Memory B cell (primary cell): Measurements from ENCODE around the gene OR6J1.

Experiments
- ATAC-seq: fragments of 150-1000 bp; cut with Tn5 transposase; 2 replicates; pipeline ENCODE4 v1.10.0; 2021; ENCODE audit warnings: low read depth, mild to moderate bottlenecking, moderate library complexity
- DNase-seq, 2 donors: peaks; one replicate each; pipeline ENCODE4 v3.0.0; 2022; ENCODE audit warnings: low spot score in 2 of 2
- H3K27ac Mint-ChIP-seq: one replicate; pipeline ENCODE4 v1.8.0; 2022; ENCODE audit warnings: mild to moderate bottlenecking, moderate library complexity, mixed read lengths
- H3K27me3 Mint-ChIP-seq: one replicate; pipeline ENCODE4 v1.8.0; 2022; ENCODE audit warnings: mixed read lengths
- H3K36me3 Mint-ChIP-seq: one replicate; pipeline ENCODE4 v1.8.0; 2022; ENCODE audit warnings: mild to moderate bottlenecking, mixed read lengths
- H3K4me1 Mint-ChIP-seq: one replicate; pipeline ENCODE4 v1.8.0; 2022; ENCODE audit warnings: mixed read lengths
- H3K4me3 Mint-ChIP-seq: one replicate; pipeline ENCODE4 v1.8.0; 2022; ENCODE audit warnings: mild to moderate bottlenecking, moderate library complexity, mixed read lengths
- H3K9me3 Mint-ChIP-seq: one replicate; pipeline ENCODE4 v1.8.0; 2022; ENCODE audit warnings: mixed read lengths

The OR6J1 gene

DNA sequence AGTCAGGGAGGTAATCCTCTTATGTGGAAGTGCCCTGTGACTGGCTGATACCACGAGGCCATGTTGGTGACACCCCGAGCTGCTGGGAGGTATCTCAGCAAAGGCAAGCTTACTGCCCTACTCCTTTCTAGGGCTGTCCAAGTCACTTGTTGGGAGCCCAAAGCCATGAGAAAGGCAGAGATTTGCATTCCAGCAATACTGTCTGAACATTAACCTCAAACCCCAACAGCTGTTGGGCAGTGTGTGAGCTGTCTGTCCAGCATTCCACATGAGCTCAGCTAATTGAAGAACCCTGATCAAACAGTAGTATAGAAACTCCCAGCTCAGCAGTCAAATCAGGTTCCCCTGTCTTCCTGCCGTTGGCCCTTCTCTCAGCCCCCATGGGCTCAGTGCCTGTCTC, 36.9 kb downstream of the OR6J1 start:
- no peak overlapping the region for H3K4me3 Mint-ChIP-seq
- no peak overlapping the region for H3K27ac Mint-ChIP-seq
- ATAC-seq = no peak
- no peak for DNase-seq
- no peaks in the 10 kb centered on the region for H3K9me3 Mint-ChIP-seq
- no peaks in the 10 kb centered on the region for H3K27me3 Mint-ChIP-seq
- peaks cover 44% of the 10 kb centered on the region for H3K36me3 Mint-ChIP-seq
- no peaks in the 10 kb centered on the region for H3K4me1 Mint-ChIP-seq

DNA sequence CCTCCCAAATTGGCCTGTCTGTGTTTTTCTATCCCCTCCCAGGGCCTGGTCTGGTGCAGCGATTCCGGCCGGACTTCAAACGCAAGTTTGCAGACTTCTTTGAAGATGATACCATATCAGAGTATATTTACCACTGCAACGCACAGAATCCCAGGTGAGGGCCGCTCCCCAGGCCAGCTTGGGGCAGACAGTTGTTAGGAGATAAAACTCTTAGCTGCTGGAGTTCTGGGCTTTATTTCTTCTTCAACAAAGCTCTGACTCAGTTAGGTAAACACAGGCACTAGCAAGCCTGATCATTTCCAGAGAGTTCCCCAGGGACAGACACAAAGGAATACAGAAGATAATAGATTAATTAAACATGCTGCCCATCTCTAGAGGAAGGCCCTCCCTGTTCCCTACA, 37.8 kb downstream of the OR6J1 start:
- peaks cover 49% of the 10 kb centered on the region for H3K36me3 Mint-ChIP-seq
- H3K27ac Mint-ChIP-seq = no peak overlapping the region
- H3K27me3 Mint-ChIP-seq = no peaks in the 10 kb centered on the region
- no peak for DNase-seq
- no peak overlapping the region for H3K4me3 Mint-ChIP-seq
- peaks cover 4% of the 10 kb centered on the region for H3K4me1 Mint-ChIP-seq
- no peak for ATAC-seq
- no peaks in the 10 kb centered on the region for H3K9me3 Mint-ChIP-seq

DNA sequence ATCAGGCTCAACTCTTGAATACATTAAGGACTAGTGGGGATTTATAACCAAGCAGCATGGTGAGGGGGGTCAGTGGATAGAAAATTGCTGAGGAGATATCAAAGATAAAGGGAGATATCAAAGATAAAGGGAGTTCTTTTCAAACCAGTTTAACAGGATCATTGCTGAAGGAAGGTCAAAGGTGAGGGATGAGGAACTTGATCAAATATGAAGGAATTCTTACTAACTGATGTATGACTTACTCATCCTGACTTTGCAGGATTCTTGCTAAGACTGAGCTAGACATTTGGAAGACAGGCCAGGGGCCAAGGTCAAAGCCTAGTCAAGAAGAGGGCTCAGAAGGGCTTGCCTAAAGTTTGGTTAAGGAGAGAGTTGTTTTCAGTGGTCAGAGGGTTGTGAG, 41.3 kb downstream of the OR6J1 start:
- Mint-ChIP-seq H3K36me3 (peaks cover 33% of the 10 kb centered on the region), H3K27ac (no peak overlapping the region), H3K9me3 (no peaks in the 10 kb centered on the region), H3K4me3 (no peak overlapping the region), H3K4me1 (peaks cover 22% of the 10 kb centered on the region), H3K27me3 (no peaks in the 10 kb centered on the region)
- no peak for DNase-seq
- ATAC-seq = no peak

DNA sequence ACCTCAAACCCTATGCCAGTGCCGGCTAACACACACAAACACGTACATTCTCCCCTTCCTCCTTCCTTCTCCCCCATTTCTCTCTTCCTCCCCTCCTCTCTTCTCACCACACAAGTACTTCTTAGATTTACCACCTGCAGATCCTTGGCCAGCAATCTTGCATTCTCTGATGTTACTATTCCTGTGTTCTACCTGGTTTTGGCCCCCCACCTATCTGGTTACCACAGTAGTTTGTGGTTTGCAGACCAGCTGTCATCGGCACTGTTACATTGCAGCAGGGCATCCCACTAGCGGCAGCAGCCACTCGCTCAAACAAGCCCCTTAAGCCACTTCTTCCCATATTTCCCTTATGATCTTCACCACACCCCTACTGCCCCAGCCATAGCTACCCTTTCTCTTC, 42.2 kb downstream of the OR6J1 start:
- H3K36me3 Mint-ChIP-seq = peaks cover 29% of the 10 kb centered on the region
- no peak overlapping the region for H3K4me3 Mint-ChIP-seq
- DNase-seq = no peak
- H3K4me1 Mint-ChIP-seq = peaks cover 27% of the 10 kb centered on the region
- no peak overlapping the region for H3K27ac Mint-ChIP-seq
- no peaks in the 10 kb centered on the region for H3K27me3 Mint-ChIP-seq
- ATAC-seq = no peak
- H3K9me3 Mint-ChIP-seq = no peaks in the 10 kb centered on the region

DNA sequence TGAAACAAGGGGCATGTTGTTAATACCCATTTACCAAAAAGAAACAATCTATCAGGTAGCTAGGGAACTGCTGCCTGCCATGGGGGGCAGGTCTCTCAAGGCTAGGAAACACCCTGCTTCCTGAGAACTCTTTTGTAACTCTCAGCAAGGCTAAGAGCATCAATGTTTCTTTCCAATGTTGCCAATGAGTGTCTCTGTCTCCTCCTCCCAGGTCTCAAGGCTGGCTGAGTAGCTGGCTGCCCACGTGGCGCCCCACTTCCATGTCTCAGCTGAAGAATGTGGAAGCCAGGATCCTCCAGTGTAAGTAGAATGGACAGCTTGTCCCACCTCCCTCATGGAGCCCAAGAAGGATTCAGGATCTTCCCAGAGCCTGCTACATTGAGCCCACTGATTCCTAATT, 42.7 kb downstream of the OR6J1 start:
- no peak for DNase-seq
- Mint-ChIP-seq H3K27ac (no peak overlapping the region), H3K9me3 (no peaks in the 10 kb centered on the region), H3K4me1 (peaks cover 27% of the 10 kb centered on the region), H3K36me3 (peaks cover 29% of the 10 kb centered on the region), H3K27me3 (no peaks in the 10 kb centered on the region), H3K4me3 (no peak overlapping the region)
- no peak for ATAC-seq

DNA sequence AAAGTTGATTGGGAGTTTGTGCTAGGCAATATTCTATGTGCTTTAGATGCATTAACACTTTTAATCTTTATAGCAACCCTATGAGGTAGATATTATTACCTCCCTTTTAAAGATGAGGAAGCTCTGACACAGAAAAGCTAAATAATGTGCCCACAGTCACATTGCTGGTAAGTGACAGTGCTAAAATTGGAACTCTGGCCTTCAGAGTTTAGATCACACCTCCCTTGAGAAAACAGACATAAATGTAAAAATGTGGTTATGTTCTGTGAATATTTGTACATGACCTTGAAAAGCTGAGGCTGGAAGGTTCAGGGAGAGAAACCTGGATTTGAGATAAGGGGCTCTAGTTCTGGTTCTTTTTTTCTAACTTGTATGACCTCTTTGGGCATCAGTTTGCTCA, 44.1 kb downstream of the OR6J1 start:
- H3K4me3 Mint-ChIP-seq = no peak overlapping the region
- peaks cover 27% of the 10 kb centered on the region for H3K4me1 Mint-ChIP-seq
- peaks cover 23% of the 10 kb centered on the region for H3K36me3 Mint-ChIP-seq
- no peak for ATAC-seq
- no peak overlapping the region for H3K27ac Mint-ChIP-seq
- DNase-seq = no peak
- no peaks in the 10 kb centered on the region for H3K27me3 Mint-ChIP-seq
- H3K9me3 Mint-ChIP-seq = no peaks in the 10 kb centered on the region

DNA sequence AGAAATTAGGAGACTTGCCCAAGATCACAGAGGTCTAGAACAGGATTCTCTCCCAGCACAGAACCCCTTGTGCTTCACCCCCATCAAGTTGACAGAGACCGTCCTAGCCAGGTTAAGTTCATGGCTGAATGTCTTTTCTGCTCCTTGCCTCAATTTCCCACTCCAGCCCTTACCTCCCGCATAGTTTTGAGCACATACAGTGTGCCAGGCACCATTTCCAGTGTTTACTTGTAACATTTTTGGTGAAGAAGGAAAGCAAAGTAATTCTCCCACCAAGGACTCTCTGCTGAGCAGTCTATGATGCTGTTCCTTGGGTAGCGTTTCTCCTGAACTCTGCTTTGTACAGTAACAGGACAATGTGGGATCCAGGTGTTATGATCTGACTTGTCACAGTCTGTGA, 44.8 kb downstream of the OR6J1 start:
- ATAC-seq (no peak), DNase-seq (no peak)
- H3K4me3 Mint-ChIP-seq = peak overlapping the region; percentile 98
- peak overlapping the region; percentile 90 for H3K27ac Mint-ChIP-seq
- peaks cover 18% of the 10 kb centered on the region for H3K36me3 Mint-ChIP-seq
- no peaks in the 10 kb centered on the region for H3K9me3 Mint-ChIP-seq
- peaks cover 27% of the 10 kb centered on the region for H3K4me1 Mint-ChIP-seq
- no peaks in the 10 kb centered on the region for H3K27me3 Mint-ChIP-seq

DNA sequence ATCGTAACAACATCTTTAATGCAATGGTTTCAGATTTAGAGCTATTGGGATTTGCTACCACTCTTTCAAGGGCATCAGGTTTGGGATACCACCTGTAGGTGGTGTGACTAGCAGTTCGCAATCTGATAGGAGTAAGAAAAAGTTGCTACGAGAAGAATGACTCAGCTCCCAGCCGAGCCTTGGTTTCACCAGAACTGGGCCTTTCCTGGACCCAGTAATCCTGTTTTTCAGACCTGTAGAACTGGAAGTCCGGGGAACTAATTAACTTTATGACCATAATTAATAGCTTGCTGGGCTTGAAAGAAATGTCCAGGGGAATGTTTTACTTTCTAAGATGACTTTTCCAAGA, 45.3 kb downstream of the OR6J1 start:
- Mint-ChIP-seq H3K27me3 (no peaks in the 10 kb centered on the region), H3K27ac (peak overlapping the region; percentile 90), H3K4me3 (peak overlapping the region; percentile 98), H3K36me3 (peaks cover 17% of the 10 kb centered on the region), H3K9me3 (no peaks in the 10 kb centered on the region), H3K4me1 (peaks cover 27% of the 10 kb centered on the region)
- peak; percentile 50 for ATAC-seq
- DNase-seq = no peak

DNA sequence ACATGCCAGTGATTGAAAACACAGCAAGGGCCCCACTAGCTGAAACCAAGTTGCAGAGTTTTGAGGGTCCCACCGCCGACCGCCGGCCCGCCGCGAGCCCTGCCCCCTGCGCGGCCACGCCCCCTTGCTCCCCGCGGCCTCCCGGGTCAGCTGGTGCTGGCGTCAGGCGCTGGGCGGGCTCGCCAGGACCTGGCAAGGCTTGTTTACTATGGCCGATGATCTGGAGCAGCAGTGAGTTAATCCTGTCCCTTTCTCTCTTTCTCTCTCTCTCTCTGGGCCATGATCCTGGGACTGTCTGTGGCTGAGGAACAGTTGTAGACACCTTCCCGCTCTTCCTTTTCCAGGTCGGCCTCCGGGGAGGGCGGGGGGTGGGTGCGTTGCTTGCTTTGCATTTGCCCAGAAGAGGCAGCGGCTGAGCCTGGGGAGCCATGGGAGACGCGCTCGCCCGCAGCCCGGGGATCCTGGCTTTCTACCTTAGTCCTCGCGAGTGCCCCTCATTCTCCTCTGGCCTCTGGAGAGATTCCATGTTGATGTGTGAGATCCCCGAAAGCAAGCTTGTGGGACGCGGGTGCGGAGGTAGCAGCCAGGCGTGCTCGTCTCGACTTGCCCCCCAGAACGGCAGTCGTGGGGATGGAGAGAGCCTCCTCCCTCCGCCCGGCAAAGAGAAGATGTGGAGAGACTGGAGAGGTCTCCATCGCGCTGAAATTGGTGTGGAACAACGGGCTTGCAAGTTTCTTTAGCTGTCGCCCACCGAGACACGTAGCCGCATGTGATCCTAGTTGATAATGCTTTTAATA, 45.9 kb downstream of the OR6J1 start, which contains the start of gene ABHD4:
TSS of gene ABHD4 (plus strand) at position 202 of the 797 bp plus-strand sequence. CDS start at position 209, 7 bp downstream.
- H3K4me3 Mint-ChIP-seq = peak within 1 kb of the TSS; percentile 98
- no peaks in the 10 kb centered on the region for H3K9me3 Mint-ChIP-seq
- peak within 1 kb of the TSS; percentile 90 for H3K27ac Mint-ChIP-seq
- peaks cover 13% of the 10 kb centered on the region for H3K36me3 Mint-ChIP-seq
- no peaks in the 10 kb centered on the region for H3K27me3 Mint-ChIP-seq
- H3K4me1 Mint-ChIP-seq = peaks cover 27% of the 10 kb centered on the region
- peak; percentile 93 for ATAC-seq
- DNase-seq = peak; percentile 48 to 64

DNA sequence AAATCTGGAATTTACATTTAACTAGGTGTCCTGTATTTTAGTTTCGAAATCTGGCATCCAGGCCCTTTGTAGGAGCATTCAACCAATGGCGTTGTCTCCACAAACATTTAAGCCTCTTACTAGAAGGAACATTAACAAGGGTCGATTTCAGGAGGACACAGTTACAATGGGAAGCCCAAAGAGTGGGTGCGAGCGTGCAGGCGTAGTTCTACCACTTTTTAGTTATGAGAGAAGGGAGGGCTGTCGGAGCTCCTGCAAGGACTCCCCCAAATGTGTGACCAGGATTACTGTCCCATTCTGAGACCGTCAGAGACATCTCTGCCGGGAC, 46.4 kb downstream of the OR6J1 start:
- peaks cover 27% of the 10 kb centered on the region for H3K4me1 Mint-ChIP-seq
- H3K36me3 Mint-ChIP-seq = peaks cover 9% of the 10 kb centered on the region
- DNase-seq (no peak), ATAC-seq (peak; percentile 24)
- H3K9me3 Mint-ChIP-seq = no peaks in the 10 kb centered on the region
- peak overlapping the region; percentile 98 for H3K4me3 Mint-ChIP-seq
- H3K27ac Mint-ChIP-seq = peak overlapping the region; percentile 90
- no peaks in the 10 kb centered on the region for H3K27me3 Mint-ChIP-seq

DNA sequence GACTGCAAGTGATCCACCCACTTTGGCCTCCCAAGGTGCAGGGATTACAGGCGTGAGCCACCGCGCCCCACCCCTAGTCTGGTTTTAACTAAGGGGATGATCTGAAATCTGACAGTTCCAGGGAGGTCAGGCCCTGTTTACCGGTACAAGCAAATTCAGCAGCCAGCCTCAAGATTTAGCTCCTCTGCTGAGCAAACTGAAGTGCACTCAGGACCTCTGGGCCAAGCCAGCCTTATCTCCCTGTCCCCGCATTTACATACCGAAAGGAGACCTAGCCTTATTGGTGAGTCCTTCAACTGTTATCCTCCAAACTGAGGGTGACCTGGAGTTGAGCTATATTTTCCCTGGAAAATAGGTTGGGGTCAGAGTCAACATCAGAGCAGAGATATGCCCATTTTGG, 46.9 kb downstream of the OR6J1 start:
- DNase-seq (no peak), ATAC-seq (no peak)
- Mint-ChIP-seq H3K27me3 (no peaks in the 10 kb centered on the region), H3K27ac (peak overlapping the region; percentile 90), H3K4me3 (peak overlapping the region; percentile 98), H3K4me1 (peaks cover 27% of the 10 kb centered on the region), H3K9me3 (no peaks in the 10 kb centered on the region), H3K36me3 (peaks cover 5% of the 10 kb centered on the region)

DNA sequence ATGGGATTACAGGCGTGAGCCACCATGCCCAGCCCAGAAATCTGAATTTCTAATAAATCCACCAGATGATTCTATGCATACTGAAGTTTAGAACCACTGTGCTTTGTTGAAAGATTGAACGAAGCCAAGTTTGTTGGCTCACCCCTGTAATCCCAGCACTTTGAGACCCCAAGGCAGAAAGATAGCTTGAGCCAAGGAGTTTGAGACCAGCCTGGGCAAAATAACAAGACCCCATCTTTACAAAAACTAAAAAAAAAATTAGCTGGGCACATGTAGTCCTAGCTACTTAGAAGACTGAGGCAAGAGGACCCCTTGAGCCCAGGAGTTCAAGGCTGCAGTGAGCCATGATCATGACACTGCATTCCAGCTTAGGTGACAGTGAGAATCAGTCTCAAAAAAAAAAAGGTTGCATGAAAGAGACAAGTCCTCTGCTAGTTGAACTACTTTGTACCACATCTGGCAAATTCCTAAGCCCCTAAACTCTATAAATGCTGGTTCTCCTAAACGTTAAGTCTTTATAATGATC, 47.7 kb downstream of the OR6J1 start:
- Mint-ChIP-seq H3K9me3 (no peaks in the 10 kb centered on the region), H3K4me3 (no peak overlapping the region), H3K27me3 (no peaks in the 10 kb centered on the region), H3K4me1 (peaks cover 23% of the 10 kb centered on the region), H3K36me3 (no peaks in the 10 kb centered on the region), H3K27ac (no peak overlapping the region)
- ATAC-seq = no peak
- no peak for DNase-seq

DNA sequence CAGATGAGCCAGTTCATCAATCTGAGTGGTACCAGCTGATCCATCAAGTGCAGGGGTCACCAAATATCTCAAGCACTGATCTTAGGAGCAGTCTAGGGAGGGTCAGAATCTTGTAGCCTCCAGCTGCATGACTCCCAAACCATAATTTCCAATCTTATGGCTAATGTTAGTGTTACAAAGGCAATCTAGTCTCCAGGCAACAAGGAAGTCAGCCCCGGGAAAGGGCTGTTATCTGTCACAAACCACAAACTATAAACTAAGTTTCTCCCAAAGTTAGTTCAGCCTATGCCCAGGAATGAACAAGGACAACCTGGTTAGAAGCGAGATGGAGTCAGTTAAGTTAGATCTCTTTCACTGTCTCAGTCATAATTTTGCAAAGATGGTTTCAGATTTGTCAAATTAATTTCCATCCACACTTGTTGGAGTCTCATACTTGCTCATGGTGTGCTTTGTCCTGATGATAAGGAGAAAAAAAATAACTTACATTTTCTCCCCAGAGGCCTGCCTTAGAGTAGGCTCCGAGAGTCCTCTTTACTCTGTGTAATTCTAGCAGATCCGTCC, 49.9 kb downstream of the OR6J1 start:
- Mint-ChIP-seq H3K27me3 (no peaks in the 10 kb centered on the region), H3K4me1 (peaks cover 14% of the 10 kb centered on the region), H3K36me3 (no peaks in the 10 kb centered on the region), H3K27ac (no peak overlapping the region), H3K9me3 (no peaks in the 10 kb centered on the region), H3K4me3 (no peak overlapping the region)
- ATAC-seq (no peak), DNase-seq (no peak)

DNA sequence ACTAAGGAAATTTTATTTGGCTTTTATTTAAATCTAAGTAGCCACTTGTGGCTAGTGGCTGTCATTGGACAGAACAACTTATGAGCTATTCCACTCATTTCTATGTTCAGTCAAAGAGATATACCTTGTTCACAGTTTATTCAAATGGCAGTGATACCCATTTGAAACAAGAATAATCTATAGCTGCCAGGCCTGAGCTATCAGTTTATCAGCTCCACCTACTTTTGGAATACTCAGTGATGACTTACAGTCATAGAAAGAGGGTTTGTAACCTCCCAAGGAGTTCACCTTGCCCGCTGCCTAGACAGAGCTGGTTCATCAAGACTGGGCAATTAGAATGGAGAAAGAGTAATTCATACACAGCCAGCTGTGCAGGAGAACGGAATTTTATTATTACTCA, 50.6 kb downstream of the OR6J1 start:
- ATAC-seq (no peak), DNase-seq (no peak)
- Mint-ChIP-seq H3K9me3 (no peaks in the 10 kb centered on the region), H3K4me1 (peaks cover 8% of the 10 kb centered on the region), H3K4me3 (no peak overlapping the region), H3K27me3 (no peaks in the 10 kb centered on the region), H3K36me3 (no peaks in the 10 kb centered on the region), H3K27ac (no peak overlapping the region)

DNA sequence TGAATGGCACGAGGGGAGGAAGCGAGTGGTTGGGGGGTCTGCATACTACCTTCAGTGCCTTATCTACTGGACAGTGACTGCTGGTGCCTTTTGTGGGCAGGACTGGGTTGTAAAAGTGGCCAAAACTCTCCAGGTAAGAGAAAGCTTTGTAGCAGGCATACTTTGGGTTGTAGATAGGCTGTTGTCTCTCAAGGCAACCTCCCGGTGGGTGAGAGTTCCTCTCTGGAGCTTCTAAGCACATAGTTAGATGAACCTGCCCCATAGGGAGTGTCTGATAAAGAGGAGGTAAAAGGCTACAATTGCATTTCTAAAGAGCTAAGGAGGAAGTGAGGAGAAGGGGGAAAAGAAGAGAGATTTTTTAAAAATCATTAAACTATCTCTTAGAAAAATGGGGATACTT, 51.0 kb downstream of the OR6J1 start:
- H3K9me3 Mint-ChIP-seq = no peaks in the 10 kb centered on the region

More for the DNA sequence above, 51.0 kb downstream of the OR6J1 start:
- H3K4me3 Mint-ChIP-seq = no peak overlapping the region
- H3K27ac Mint-ChIP-seq = no peak overlapping the region
- peaks cover 7% of the 10 kb centered on the region for H3K4me1 Mint-ChIP-seq
- H3K27me3 Mint-ChIP-seq = no peaks in the 10 kb centered on the region
- H3K36me3 Mint-ChIP-seq = no peaks in the 10 kb centered on the region
- ATAC-seq = no peak
- no peak for DNase-seq
